Lower leg skin (tissue), 4 donors: ENCODE data around the gene EFEMP1. TPM values are rescaled to one million over a fixed set of nuclear protein-coding genes. Genes with fewer than 3 reads are reported as not detected.

Experiments
- DNase-seq, 2 donors: peaks; one replicate each; pipeline ENCODE4 v3.0.0-alpha.2; 2019; ENCODE audit warnings: low spot score in 2 of 2
- H3K4me3 ChIP-seq: fragments of 200-600 bp; sonication (generic); 2 replicates; pipeline ENCODE4 v1.5.1; 2017; ENCODE audit warnings: mild to moderate bottlenecking, low read depth; ENCODE audit not compliant: poor library complexity, severe bottlenecking
- CTCF ChIP-seq, 3 donors: fragments of 450-650 bp; IDR thresholded peaks; one replicate each; pipeline ENCODE4 v1.5.1; 2016; ENCODE audit warnings: antibody characterized with exemption in 3 of 3, mild to moderate bottlenecking in 3 of 3, moderate library complexity in 2 of 3
- POLR2A ChIP-seq, 2 donors: fragments of 450-650 bp; IDR thresholded peaks; one replicate each; pipeline ENCODE4 v1.6.1; 2016 to 2017; ENCODE audit warnings: antibody characterized with exemption in 2 of 2, mild to moderate bottlenecking in 1 of 2, moderate library complexity in 1 of 2
- WGBS, 2 donors: methylation state at CpG; one replicate each; pipeline ENCODE4 v1.1.5; 2018; 5-methylcytosine and 5-hydroxymethylcytosine counted together
- intact Hi-C: fragments of 100-400 bp; cut with DNase I; formaldehyde crosslinking; loops from one replicate; pipeline ENCODE4 v1.15.0; 2023; ENCODE audit warnings: low total_unique reads
- total RNA-seq, 4 donors: library from RNA; depleted of rRNA; stranded (reverse); fragments of >200 nt; gene quantifications; one replicate each; pipeline ENCODE4 v1.1.0, GENCODE V29; 2016

The EFEMP1 gene
- total RNA-seq, 4 donors from 2014 or later: 86.2 to 113 (median 98.9) TPM

- intact Hi-C loops: no loop called here
- 15 to 20% methylated on average over 19 of the region's 19 CpGs for WGBS, 2 donors
Measured at GRCh38 chr2:55922291-55922907, 1.2 kb downstream of the EFEMP1 start.

GRCh38 chr2:55919574-55919973 is 4.0 kb downstream of the EFEMP1 start:
- TF ChIP-seq CTCF (IDR thresholded peaks at IDR 0.05) (no peak), POLR2A (IDR thresholded peaks at IDR 0.05) (no peak)
- no peak for DNase-seq
- no peak overlapping the region for H3K4me3 ChIP-seq
- intact Hi-C loops: no loop called here
- 91 to 96% methylated on average over 3 of the region's 3 CpGs for WGBS, 2 donors

More at GRCh38 chr2:55922291-55922907, 1.2 kb downstream of the EFEMP1 start:
- no peak for DNase-seq
- TF ChIP-seq CTCF (IDR thresholded peaks at IDR 0.05): no peak
- no peak for TF ChIP-seq POLR2A (IDR thresholded peaks at IDR 0.05)
- no peak overlapping the region for H3K4me3 ChIP-seq

GRCh38 chr2:55918856-55919255 is 4.7 kb downstream of the EFEMP1 start:
- 33 to 62% methylated on average over 1 of the region's 1 CpG for WGBS, 2 donors
- intact Hi-C loops: no loop called here
- no peak for TF ChIP-seq POLR2A (IDR thresholded peaks at IDR 0.05)
- H3K4me3 ChIP-seq: no peak overlapping the region
- no peak for DNase-seq

- no peak for DNase-seq
- WGBS, 2 donors: 91 to 93% methylated on average over 11 of the region's 11 CpGs
- intact Hi-C loops: no loop called here
- TF ChIP-seq CTCF (IDR thresholded peaks at IDR 0.05): no peak
- no peak for TF ChIP-seq POLR2A (IDR thresholded peaks at IDR 0.05)
- H3K4me3 ChIP-seq: no peak overlapping the region
Measured at GRCh38 chr2:55917713-55918390, 5.7 kb downstream of the EFEMP1 start.

- intact Hi-C loops: no loop called here
- WGBS, 2 donors: 84 to 85% methylated on average over 5 of the region's 5 CpGs
- no peak overlapping the region for H3K4me3 ChIP-seq
- no peak for DNase-seq
- TF ChIP-seq CTCF (IDR thresholded peaks at IDR 0.05) (no peak), POLR2A (IDR thresholded peaks at IDR 0.05) (no peak)
Measured at GRCh38 chr2:55917117-55917516, 6.5 kb downstream of the EFEMP1 start.

- DNase-seq: no peak
- no peak for TF ChIP-seq CTCF (IDR thresholded peaks at IDR 0.05)
- no peak for TF ChIP-seq POLR2A (IDR thresholded peaks at IDR 0.05)
- intact Hi-C loops: no loop called here
- no peak overlapping the region for H3K4me3 ChIP-seq
- 58 to 63% methylated on average over 7 of the region's 7 CpGs for WGBS, 2 donors
Measured at GRCh38 chr2:55916473-55917049, 7.0 kb downstream of the EFEMP1 start.
